Fibroblast of the aortic adventitia (primary cell): ENCODE data around the gene CCDC34. TPM values are rescaled to one million over a fixed set of nuclear protein-coding genes. Genes with fewer than 3 reads are reported as not detected.

Source experiments
- DNase-seq: peaks from one replicate; pipeline ENCODE4 v3.0.0-alpha.2; 2010; ENCODE audit warnings: low read depth
- H3K4me3 ChIP-seq: 2 replicates; pipeline ENCODE4 v1.5.1; 2011; ENCODE audit warnings: low read depth, mild to moderate bottlenecking, control low read depth, low read length, moderate library complexity
- total RNA-seq: library from RNA; depleted of rRNA; stranded (reverse); fragments of >200 nt; gene quantifications from 2 replicates; pipeline ENCODE4 v1.2.3, GENCODE V29; 2012; ENCODE audit warnings: low replicate concordance
- TF ChIP-seq, protein P1 (sequence below): IDR thresholded peaks from 2 replicates; pipeline ENCODE4 v1.5.1; 2011; ENCODE audit warnings: mild to moderate bottlenecking, low read length, control low read depth, inconsistent platforms; ENCODE audit not compliant: insufficient read depth

CCDC34 gene
- total RNA-seq, 1 donor: 10.7 TPM

DNA sequence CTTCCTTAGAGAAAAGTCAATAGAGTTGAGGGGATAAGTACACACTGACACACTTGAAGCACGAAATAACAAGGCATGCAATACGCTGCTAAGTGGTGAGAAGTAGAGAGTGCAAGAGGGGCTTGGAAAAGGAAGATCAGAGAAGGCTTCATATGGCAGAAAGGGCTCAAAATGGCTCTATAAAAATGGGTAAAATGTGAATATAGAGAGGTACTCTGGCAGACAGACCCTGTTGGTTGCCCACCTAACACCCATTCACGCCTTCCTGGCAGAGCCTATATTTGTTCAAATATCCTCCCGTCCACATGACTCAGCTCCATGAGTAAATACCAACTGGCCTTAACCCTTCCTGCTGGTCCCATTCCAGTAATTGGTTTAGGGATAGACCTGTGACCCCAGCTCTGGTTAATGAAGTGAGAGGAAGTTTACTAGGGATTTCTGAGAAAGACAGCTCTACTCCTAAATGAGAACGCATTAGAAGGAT lies 38.9 kb upstream of the CCDC34 start:
- no peak for DNase-seq
- no peak overlapping the region for H3K4me3 ChIP-seq
- TF ChIP-seq, protein P1, sequence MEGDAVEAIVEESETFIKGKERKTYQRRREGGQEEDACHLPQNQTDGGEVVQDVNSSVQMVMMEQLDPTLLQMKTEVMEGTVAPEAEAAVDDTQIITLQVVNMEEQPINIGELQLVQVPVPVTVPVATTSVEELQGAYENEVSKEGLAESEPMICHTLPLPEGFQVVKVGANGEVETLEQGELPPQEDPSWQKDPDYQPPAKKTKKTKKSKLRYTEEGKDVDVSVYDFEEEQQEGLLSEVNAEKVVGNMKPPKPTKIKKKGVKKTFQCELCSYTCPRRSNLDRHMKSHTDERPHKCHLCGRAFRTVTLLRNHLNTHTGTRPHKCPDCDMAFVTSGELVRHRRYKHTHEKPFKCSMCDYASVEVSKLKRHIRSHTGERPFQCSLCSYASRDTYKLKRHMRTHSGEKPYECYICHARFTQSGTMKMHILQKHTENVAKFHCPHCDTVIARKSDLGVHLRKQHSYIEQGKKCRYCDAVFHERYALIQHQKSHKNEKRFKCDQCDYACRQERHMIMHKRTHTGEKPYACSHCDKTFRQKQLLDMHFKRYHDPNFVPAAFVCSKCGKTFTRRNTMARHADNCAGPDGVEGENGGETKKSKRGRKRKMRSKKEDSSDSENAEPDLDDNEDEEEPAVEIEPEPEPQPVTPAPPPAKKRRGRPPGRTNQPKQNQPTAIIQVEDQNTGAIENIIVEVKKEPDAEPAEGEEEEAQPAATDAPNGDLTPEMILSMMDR: no peak

DNA sequence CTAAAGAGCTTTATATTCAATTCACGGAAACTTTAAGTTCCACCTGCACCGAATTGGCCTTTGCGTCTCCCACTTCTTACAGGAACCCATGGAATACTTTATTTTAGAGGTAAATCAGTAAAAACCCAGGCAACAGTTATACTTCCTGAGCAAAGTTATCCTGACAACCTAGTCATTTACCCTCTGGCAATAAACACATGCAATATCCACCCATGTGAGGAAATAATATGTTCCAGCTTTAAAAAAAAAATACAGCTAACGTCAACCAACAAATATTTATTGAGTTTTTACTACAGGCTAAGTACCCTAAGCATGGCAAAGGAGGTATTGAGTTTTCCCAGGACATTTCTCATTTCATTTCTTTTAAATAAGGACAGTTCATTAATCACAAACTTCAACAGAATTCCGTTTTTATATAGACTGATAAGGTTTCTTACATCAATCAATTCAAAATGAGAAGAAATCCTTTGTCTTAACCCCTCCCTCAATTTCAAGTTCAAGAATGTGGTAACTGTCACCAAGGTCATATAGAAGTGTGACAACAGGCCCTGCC lies 38.3 kb upstream of the CCDC34 start:
- TF ChIP-seq, protein P1: no peak
- no peak overlapping the region for H3K4me3 ChIP-seq
- no peak for DNase-seq

DNA sequence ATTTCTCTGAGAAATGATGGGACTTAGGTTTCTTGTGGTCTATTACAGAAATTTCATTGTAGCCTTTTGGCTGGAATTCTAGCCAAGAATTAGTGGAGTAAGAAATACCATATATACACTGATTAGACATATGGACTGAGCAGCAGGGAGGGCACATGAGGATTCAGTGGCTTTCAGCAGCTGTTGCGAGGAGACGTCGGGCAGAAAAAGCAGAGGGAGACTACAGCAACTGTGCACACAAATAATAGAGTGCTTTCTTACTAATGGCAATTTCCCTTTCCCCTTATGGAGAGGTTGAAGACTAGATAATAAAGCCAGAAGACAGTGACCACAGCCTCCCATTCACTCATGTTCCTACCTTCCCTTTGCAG lies 35.4 kb upstream of the CCDC34 start:
- DNase-seq: no peak
- no peak overlapping the region for H3K4me3 ChIP-seq
- TF ChIP-seq, protein P1: no peak

DNA sequence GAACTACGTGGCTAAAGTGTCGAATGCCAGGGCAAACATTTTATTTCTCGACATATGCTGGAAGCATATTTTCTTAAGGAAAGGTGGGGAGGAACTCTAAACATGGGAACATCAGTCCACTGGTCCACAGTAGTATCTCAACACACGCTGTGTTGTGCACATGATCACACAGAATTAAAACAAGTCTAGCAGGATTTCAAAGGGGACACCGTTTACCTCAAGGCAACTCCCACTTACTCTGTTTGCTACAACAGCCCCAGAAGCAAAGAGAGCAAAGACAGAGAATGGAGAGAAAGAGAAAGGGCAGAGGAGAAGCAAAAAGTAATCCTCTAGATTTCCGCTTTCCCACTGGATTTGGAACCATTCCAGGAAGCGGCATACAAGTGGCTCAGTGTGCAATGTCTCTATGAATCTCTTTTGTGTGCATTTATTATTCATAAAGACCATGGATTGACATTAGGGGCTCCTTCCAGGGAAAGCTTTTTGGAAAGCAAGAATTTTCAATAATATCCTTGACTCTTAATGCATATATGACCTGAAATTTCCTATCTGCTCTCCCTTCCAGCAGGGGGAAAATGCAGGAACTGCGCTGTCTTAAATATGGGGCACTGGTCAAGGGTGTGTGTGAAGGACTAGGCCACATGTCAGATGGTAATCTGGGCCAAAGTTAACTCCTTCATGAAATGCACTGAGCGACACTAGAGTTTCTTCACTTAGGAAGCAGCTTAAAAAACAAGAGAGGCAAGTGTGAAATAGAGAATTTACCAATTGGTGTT lies 34.8 kb upstream of the CCDC34 start:
- TF ChIP-seq, protein P1: no peak
- no peak overlapping the region for H3K4me3 ChIP-seq
- no peak for DNase-seq

DNA sequence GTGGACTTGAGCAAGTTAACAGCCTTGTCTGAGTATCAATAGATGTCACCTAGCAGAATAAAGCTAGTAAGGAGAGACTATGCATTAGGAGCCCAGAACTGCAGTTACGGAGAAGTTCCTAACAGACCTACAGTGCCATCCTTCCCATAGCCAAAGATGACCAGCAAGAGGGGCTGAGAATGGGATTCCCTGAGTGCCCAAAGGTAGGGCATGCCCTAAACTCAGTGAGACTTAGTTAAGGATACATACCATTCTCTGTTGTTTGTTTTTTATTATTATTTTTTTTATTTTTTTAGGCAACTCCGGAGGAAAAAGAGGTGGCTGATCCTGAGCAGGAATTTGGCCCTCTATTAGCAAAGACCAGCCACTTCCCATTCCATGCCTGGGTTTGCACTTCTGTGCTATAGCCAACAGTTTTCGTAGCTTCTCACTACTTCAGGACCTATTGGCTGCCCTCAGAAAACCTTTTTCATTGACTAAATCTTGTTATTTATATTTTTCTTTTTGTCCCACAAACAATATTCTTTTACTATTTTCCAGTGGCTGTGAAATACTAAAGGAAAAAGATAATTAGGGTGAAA lies 33.3 kb upstream of the CCDC34 start:
- H3K4me3 ChIP-seq: no peak overlapping the region
- TF ChIP-seq, protein P1: no peak
- no peak for DNase-seq

DNA sequence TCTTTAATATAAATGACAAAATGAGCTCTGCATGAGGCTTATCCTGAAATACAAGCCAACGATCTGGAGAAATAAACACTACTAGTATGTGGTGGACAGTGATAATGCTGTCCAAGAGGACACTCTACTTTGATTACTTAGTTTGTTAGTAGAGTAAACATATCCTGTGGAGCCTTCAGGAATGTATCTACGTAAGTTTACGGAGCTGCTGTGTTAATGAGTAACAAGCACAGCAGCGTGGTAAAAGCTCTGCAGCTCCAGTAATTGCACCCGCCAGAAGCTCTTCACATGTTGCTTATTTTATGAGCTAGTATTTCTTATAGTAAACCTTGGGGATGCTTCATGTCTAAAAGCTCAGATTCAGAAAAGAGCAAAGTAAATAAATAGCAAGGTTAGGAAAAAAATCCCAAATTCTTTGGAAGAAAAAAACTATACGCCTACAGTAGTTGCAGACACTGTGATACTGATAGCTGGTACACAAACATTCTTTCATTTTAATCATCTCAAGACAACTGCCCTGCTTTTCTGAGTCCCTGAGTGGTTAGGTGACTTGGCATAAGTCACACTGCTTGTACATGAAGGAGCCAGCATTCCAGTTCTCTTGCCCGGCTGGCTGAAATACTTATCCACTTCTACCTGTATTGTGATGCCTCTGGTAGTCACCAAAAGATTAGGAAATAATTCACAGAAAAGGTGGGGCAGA lies 32.7 kb upstream of the CCDC34 start:
- H3K4me3 ChIP-seq: no peak overlapping the region
- no peak for DNase-seq
- TF ChIP-seq, protein P1: no peak
